GM18507 (cell line): ENCODE measurements around the gene TMEM178B.

ENCODE experiments used
- DNase-seq: peaks from one replicate; pipeline ENCODE4 v3.0.0; 2011; ENCODE audit warnings: low read depth; ENCODE audit not compliant: insufficient read length; ENCODE audit errors: extremely low spot score
- FAIRE-seq: peaks from 2 replicates; lab custom pipeline; 2011; peaks lifted over from hg19 to GRCh38; lab: Jason Lieb, UNC

TMEM178B gene

GRCh38 chr7:141280100-141280499 is 206.2 kb downstream of the TMEM178B start:
- no peak for FAIRE-seq
- DNase-seq, result no peak

GRCh38 chr7:141281311-141281710 is 207.4 kb downstream of the TMEM178B start:
- no peak for FAIRE-seq

GRCh38 chr7:141286522-141286921 is 212.7 kb downstream of the TMEM178B start:
- DNase-seq (no peak), FAIRE-seq (no peak)

More at GRCh38 chr7:141281311-141281710, 207.4 kb downstream of the TMEM178B start:
- no peak for DNase-seq

- FAIRE-seq (no peak), DNase-seq (no peak)
Measured at GRCh38 chr7:141287936-141288335, 214.1 kb downstream of the TMEM178B start.

- no peak for FAIRE-seq
- no peak for DNase-seq
Measured at GRCh38 chr7:141288626-141289025, 214.8 kb downstream of the TMEM178B start.

- DNase-seq, result no peak
- no peak for FAIRE-seq
Measured at GRCh38 chr7:141290365-141290764, 216.5 kb downstream of the TMEM178B start.

GRCh38 chr7:141290973-141291372 is 217.1 kb downstream of the TMEM178B start:
- DNase-seq, result no peak
- no peak for FAIRE-seq

GRCh38 chr7:141291541-141291940 is 217.7 kb downstream of the TMEM178B start:
- DNase-seq (no peak), FAIRE-seq (no peak)

GRCh38 chr7:141294143-141294829 is 220.4 kb downstream of the TMEM178B start:
- DNase-seq (no peak), FAIRE-seq (no peak)

- FAIRE-seq (no peak), DNase-seq (no peak)
Measured at GRCh38 chr7:141295367-141295895, 221.6 kb downstream of the TMEM178B start.

GRCh38 chr7:141300816-141301215 is 227.0 kb downstream of the TMEM178B start:
- no peak for DNase-seq
- FAIRE-seq, result no peak

- DNase-seq (no peak), FAIRE-seq (no peak)
Measured at GRCh38 chr7:141301544-141301943, 227.7 kb downstream of the TMEM178B start.

GRCh38 chr7:141302617-141303016 is 228.8 kb downstream of the TMEM178B start:
- FAIRE-seq, result no peak
- no peak for DNase-seq

GRCh38 chr7:141304291-141304690 is 230.4 kb downstream of the TMEM178B start:
- FAIRE-seq, result no peak

GRCh38 chr7:141306081-141306480 is 232.2 kb downstream of the TMEM178B start:
- DNase-seq (no peak), FAIRE-seq (no peak)

More at GRCh38 chr7:141304291-141304690, 230.4 kb downstream of the TMEM178B start:
- no peak for DNase-seq

- no peak for FAIRE-seq
- DNase-seq, result no peak
Measured at GRCh38 chr7:141312395-141312794, 238.5 kb downstream of the TMEM178B start.

- DNase-seq (no peak), FAIRE-seq (no peak)
Measured at GRCh38 chr7:141312828-141313521, 239.1 kb downstream of the TMEM178B start.

- DNase-seq (no peak), FAIRE-seq (no peak)
Measured at GRCh38 chr7:141313896-141314295, 240.0 kb downstream of the TMEM178B start.

- FAIRE-seq (no peak), DNase-seq (no peak)
Measured at GRCh38 chr7:141317033-141317585, 243.2 kb downstream of the TMEM178B start.

- FAIRE-seq, result no peak
- DNase-seq, result no peak
Measured at GRCh38 chr7:141320287-141320686, 246.4 kb downstream of the TMEM178B start.
